CD4-positive, alpha-beta memory T cell (primary cell): ENCODE results near the gene HEATR5A. TPM values are rescaled to one million over a fixed set of nuclear protein-coding genes. Genes with fewer than 3 reads are reported as not detected.
A peak's percentile ranks its signal among the peaks of the same experiment; 100 is the strongest.
"Not testable (repeated sequence)": the region's sequence is repeated elsewhere in the genome, so short reads cannot be mapped to it uniquely, and the experiment has no call there.

Experiments
- CTCF ChIA-PET: fragments of 350-600 bp; sonication (Branson Sonifier 250); formaldehyde crosslinking; loops from one replicate; lab custom pipeline; 2021; ENCODE audit warnings: inconsistent platforms; ENCODE audit not compliant: partially characterized antibody; lab: Charles Lee
- POLR2A ChIA-PET: fragments of 350-600 bp; sonication (Branson Sonifier 250); formaldehyde crosslinking; loops from one replicate; lab custom pipeline; 2021; ENCODE audit not compliant: partially characterized antibody; lab: Charles Lee
- DNase-seq, 5 donors: peaks; one replicate each; pipeline versions ENCODE4 v3.0.0 to v3.0.0-alpha.2; 2020 to 2022; ENCODE audit warnings: mixed read lengths in 1 of 5
- H3K27ac ChIP-seq: one replicate; pipeline ENCODE4 v1.7.0; 2013; ENCODE audit warnings: low read depth, low read length
- H3K27me3 ChIP-seq: 2 replicates; pipeline ENCODE4 v1.7.0; 2013; ENCODE audit warnings: mild to moderate bottlenecking, low read length, moderate library complexity; ENCODE audit not compliant: insufficient read depth
- H3K36me3 ChIP-seq: 2 replicates; pipeline ENCODE4 v1.7.0; 2013; ENCODE audit warnings: mild to moderate bottlenecking, low read length, moderate library complexity; ENCODE audit not compliant: insufficient read depth
- H3K4me1 ChIP-seq: 2 replicates; pipeline ENCODE4 v1.7.0; 2013; ENCODE audit warnings: mild to moderate bottlenecking, low read length, moderate library complexity; ENCODE audit not compliant: insufficient read depth
- H3K4me3 ChIP-seq, 2 donors: one replicate each; pipeline ENCODE4 v1.7.0; 2013; ENCODE audit warnings: low read length in 2 of 2, mild to moderate bottlenecking in 1 of 2
- H3K9me3 ChIP-seq, 2 donors: one replicate each; pipeline ENCODE4 v1.7.0; 2013; ENCODE audit warnings: low read length in 2 of 2, control low read depth in 1 of 2; ENCODE audit not compliant: control insufficient read depth in 1 of 2
- H3K27ac Mint-ChIP-seq, 7 donors: one replicate each; pipeline ENCODE4 v1.8.0; 2020 to 2021; ENCODE audit warnings: mixed read lengths in 7 of 7, mild to moderate bottlenecking in 6 of 7, inconsistent platforms in 3 of 7, moderate library complexity in 3 of 7
- H3K27me3 Mint-ChIP-seq, 2 donors: one replicate each; pipeline ENCODE4 v1.8.0; 2020 to 2021; ENCODE audit warnings: mixed read lengths in 2 of 2
- H3K36me3 Mint-ChIP-seq, 2 donors: one replicate each; pipeline ENCODE4 v1.8.0; 2020 to 2021; ENCODE audit warnings: mixed read lengths in 2 of 2, inconsistent platforms in 1 of 2, mild to moderate bottlenecking in 1 of 2
- H3K4me1 Mint-ChIP-seq, 4 donors: one replicate each; pipeline ENCODE4 v1.8.0; 2020 to 2021; ENCODE audit warnings: mixed read lengths in 4 of 4, mild to moderate bottlenecking in 1 of 4
- H3K4me3 Mint-ChIP-seq, 8 donors: one replicate each; pipeline ENCODE4 v1.8.0; 2020 to 2021; ENCODE audit warnings: mixed read lengths in 8 of 8, mild to moderate bottlenecking in 7 of 8, moderate library complexity in 6 of 8, inconsistent platforms in 3 of 8
- H3K9me3 Mint-ChIP-seq, 8 donors: one replicate each; pipeline ENCODE4 v1.8.0; 2020 to 2021; ENCODE audit warnings: mixed read lengths in 8 of 8, mild to moderate bottlenecking in 5 of 8, inconsistent platforms in 3 of 8, moderate library complexity in 1 of 8
- intact Hi-C: fragments of 100-400 bp; cut with micrococcal nuclease; formaldehyde crosslinking; loops from one replicate; pipeline ENCODE4 v1.15.1; 2023
- polyA plus RNA-seq, 2 donors: library from polyadenylated mRNA; unstranded; fragments of 300-500 nt; fragmentation: Illumina TruSeq; gene quantifications; one replicate each; pipeline ENCODE4 v1.2.3, GENCODE V29; 2021
- total RNA-seq, 2 experiments: library from RNA; stranded (reverse); gene quantifications; one replicate each; pipeline ENCODE4 v1.2.3, GENCODE V29; 2021

The HEATR5A gene
- total and polyA plus RNA-seq, 4 experiments from 2014 or later = 5.4 to 16.4 (median 12.1) TPM

DNA sequence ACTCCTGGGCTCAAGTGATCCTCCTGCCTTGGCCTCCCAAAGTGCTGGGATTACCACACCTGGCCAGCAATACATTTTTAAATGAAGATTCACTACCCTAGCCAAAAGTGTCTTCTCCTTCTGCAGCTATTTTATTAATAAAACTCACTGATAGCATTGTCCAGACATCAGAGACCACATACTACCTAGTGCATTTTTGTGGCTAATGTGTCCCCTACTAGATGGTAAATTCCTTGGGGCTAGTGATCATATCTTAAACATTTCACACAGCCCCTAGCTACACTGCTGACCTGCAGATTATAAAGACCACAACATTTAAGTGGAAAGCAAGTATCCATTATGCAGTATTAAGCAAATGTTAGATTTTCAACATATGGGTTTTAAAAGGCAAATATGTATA, 19.9 kb upstream of the HEATR5A start:
- Histone ChIP-seq H3K27me3 (no peaks in the 10 kb centered on the region), H3K4me1 (no peaks in the 10 kb centered on the region), H3K27ac (no peak overlapping the region), H3K4me3 (no peak overlapping the region), H3K9me3 (no peaks in the 10 kb centered on the region), H3K36me3 (no peaks in the 10 kb centered on the region)
- POLR2A ChIA-PET = no interaction called here
- Mint-ChIP-seq H3K4me1 (no peaks in the 10 kb centered on the region), H3K4me3 (no peak overlapping the region), H3K27me3 (no peaks in the 10 kb centered on the region), H3K27ac (no peak overlapping the region), H3K9me3 (peaks cover 0 to 3% (median 0%) of the 10 kb centered on the region in 8 donors), H3K36me3 (peaks cover 2 to 19% of the 10 kb centered on the region in 2 donors)
- intact Hi-C loops = no loop called here
- DNase-seq = no peak
- CTCF ChIA-PET = no interaction called here

DNA sequence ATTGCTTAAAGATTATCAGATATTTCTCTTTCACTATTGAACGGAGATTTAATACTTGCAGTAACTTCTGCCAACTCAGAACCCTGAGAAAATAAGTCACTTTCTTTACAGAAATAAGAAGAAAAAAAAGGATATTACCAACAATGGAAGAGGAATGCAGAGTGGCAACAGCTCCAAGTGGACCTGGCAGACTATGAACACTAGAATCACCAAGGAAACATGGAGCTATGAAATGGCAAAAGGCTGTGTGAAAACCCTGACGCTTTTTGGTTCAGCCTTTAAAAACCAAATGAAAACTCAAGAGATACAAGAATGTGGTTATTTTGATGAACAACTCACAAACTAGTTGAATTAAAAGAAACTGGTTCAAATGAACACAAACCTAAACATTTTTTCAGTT, 19.2 kb upstream of the HEATR5A start:
- Mint-ChIP-seq H3K9me3 (peaks cover 0 to 3% (median 0%) of the 10 kb centered on the region in 8 donors), H3K36me3 (peaks cover 2 to 19% of the 10 kb centered on the region in 2 donors), H3K4me1 (no peaks in the 10 kb centered on the region), H3K4me3 (no peak overlapping the region), H3K27ac (no peak overlapping the region), H3K27me3 (no peaks in the 10 kb centered on the region)
- no peaks in the 10 kb centered on the region for H3K9me3 ChIP-seq
- H3K4me1 ChIP-seq = no peaks in the 10 kb centered on the region
- no peak for DNase-seq
- H3K27ac ChIP-seq = no peak overlapping the region
- no peaks in the 10 kb centered on the region for H3K27me3 ChIP-seq
- intact Hi-C loops = no loop called here
- H3K36me3 ChIP-seq = no peaks in the 10 kb centered on the region
- POLR2A ChIA-PET = no interaction called here
- H3K4me3 ChIP-seq = no peak overlapping the region
- CTCF ChIA-PET = no interaction called here

DNA sequence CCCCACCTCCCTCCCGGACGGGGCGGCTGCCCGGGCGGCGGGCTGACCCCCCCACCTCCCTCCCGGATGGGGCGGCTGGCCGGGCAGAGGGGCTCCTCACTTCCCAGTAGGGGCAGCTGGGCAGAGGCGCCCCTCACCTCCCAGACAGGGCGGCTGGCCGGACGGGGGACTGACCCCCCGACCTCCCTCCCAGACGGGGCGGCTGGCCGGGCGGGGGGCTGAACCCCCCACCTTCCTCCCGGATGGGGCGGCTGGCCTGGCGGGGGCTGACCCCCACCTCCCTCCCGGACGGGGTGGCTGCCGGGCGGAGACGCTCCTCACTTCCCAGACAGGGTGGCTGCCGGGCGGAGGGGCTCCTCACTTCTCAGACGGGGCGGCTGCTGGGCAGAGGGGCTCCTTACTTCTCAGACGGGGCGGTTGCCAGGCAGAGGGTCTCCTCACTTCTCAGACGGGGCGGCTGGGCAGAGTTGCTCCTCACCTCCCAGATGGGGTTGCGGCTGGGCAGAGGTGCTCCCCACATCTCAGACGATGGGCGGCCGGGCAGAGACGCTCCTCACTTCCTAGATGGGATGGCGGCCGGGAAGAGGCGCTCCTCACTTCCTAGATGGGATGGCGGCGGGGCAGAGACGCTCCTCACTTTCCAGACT, 16.8 kb upstream of the HEATR5A start:
- H3K27me3 ChIP-seq, DNase-seq, H3K27me3 Mint-ChIP-seq, H3K27ac Mint-ChIP-seq, H3K4me1 Mint-ChIP-seq, H3K9me3 ChIP-seq, H3K4me1 ChIP-seq, H3K4me3 Mint-ChIP-seq, POLR2A ChIA-PET, intact Hi-C loops, H3K27ac ChIP-seq, H3K36me3 ChIP-seq, CTCF ChIA-PET, H3K9me3 Mint-ChIP-seq, H3K4me3 ChIP-seq: not testable (repeated sequence)
- peaks cover 0 to 17% of the 10 kb centered on the region in 2 donors for H3K36me3 Mint-ChIP-seq

DNA sequence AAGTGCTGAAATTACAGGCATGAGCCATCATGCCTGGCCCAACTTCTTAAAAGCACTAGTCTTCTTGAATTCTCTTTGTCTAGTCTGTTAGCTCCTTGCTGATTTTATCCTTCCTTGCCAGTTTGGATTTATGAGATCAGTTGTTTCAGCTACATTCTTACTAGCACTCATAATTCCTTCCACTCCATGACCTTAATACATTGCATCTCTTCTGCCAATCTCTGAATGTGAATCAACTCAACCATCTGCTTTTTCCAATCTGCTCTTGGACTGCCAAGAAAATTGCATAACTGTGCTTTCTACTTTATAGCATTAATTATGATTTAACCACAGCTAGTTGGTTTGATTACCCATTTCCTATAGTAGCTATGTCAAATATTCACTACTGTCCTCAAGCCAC, 14.9 kb upstream of the HEATR5A start:
- Mint-ChIP-seq H3K27me3 (no peaks in the 10 kb centered on the region), H3K36me3 (peaks cover 0 to 25% of the 10 kb centered on the region in 2 donors), H3K4me1 (no peaks in the 10 kb centered on the region), H3K9me3 (peaks cover 0 to 5% (median 0%) of the 10 kb centered on the region in 8 donors), H3K4me3 (no peak overlapping the region), H3K27ac (peak overlapping the region in 1 of 7 donors; percentile 1)
- intact Hi-C loops = no loop called here
- Histone ChIP-seq H3K36me3 (no peaks in the 10 kb centered on the region), H3K27ac (no peak overlapping the region), H3K4me1 (no peaks in the 10 kb centered on the region), H3K4me3 (no peak overlapping the region), H3K27me3 (no peaks in the 10 kb centered on the region), H3K9me3 (no peaks in the 10 kb centered on the region)
- ChIA-PET POLR2A (interaction anchor here (1.6 kb wide), 1 partner anchor 22 kb away, joined by 5 read pairs; the partner anchor contains the start of gene DTD2), CTCF (interaction anchor here (1.6 kb wide), 2 partner anchors 14 to 17 kb away, joined by 4 to 5 read pairs; no protein-coding TSS in a partner anchor)
- DNase-seq = no peak

DNA sequence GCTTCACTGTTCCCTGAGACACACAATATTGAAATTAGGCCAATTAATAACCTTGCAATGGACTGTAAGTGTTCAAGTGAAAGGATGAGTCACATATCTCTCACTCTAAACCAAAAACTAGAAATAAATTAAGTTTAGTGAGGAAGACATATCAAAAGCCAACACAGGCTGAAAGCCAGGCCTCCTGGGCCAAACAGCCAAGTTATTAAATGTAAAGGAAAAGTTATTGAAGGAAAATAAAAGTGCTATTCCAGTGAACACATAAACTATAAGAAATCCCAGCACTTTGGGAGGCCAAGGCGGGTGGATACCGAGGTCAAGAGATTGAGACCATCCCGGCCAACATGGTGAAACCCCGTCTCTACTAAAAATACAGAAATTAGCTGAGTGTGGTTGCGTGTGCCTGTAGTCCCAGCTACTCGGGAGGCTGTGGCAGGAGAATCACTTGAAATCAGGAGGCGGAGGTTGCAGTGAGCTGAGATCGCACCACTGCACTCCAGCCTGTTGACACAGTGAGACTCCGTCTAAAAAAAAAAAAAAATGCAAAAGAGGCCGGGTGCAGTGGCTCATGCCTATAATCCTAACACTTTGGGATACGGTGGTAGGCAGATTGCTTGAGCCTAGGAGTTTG, 10.4 kb upstream of the HEATR5A start:
- no peaks in the 10 kb centered on the region for H3K27me3 Mint-ChIP-seq
- ChIA-PET POLR2A (interaction anchor here (1.1 kb wide), 1 partner anchor 10 kb away, joined by 3 read pairs; the partner anchor contains the start of gene HEATR5A), CTCF (interaction anchor here (1.9 kb wide), 1 partner anchor 10 kb away, joined by 5 read pairs; the partner anchor contains the start of gene HEATR5A)
- no peaks in the 10 kb centered on the region for H3K36me3 ChIP-seq
- no peaks in the 10 kb centered on the region for H3K9me3 ChIP-seq
- no peak overlapping the region for H3K27ac Mint-ChIP-seq
- H3K27ac ChIP-seq = no peak overlapping the region
- no peak overlapping the region for H3K4me3 ChIP-seq
- peaks cover 0 to 5% (median 0%) of the 10 kb centered on the region in 8 donors for H3K9me3 Mint-ChIP-seq
- peaks cover 0 to 11% of the 10 kb centered on the region in 2 donors for H3K36me3 Mint-ChIP-seq
- intact Hi-C loops = no loop called here
- no peak for DNase-seq
- no peaks in the 10 kb centered on the region for H3K27me3 ChIP-seq
- no peaks in the 10 kb centered on the region for H3K4me1 ChIP-seq
- H3K4me1 Mint-ChIP-seq = no peaks in the 10 kb centered on the region
- no peak overlapping the region for H3K4me3 Mint-ChIP-seq

DNA sequence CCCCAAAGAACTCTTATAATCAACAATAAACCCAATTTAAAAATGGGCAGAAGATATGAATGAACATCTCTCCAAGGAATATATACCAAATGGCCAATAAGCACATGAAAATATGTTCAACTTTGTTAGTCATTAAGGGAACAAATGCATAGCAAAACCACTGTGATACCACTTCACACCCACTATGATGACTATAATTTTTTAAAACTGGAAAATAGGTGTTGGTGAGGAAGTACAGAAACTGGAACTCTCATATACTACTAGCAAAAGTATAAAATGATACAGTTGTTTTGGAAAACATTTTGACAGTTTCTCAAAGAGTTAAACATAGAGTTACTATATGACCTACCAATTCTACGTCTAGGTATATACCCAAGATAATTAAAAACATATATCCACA, 9.4 kb upstream of the HEATR5A start:
- Histone ChIP-seq H3K4me3 (no peak overlapping the region), H3K4me1 (no peaks in the 10 kb centered on the region), H3K9me3 (no peaks in the 10 kb centered on the region), H3K27me3 (no peaks in the 10 kb centered on the region), H3K27ac (no peak overlapping the region), H3K36me3 (no peaks in the 10 kb centered on the region)
- intact Hi-C loops = no loop called here
- ChIA-PET CTCF (interaction anchor here (1.1 kb wide), 1 partner anchor 22 kb away, joined by 6 read pairs; no protein-coding TSS in a partner anchor), POLR2A (no interaction called here)
- Mint-ChIP-seq H3K27ac (no peak overlapping the region), H3K4me3 (no peak overlapping the region), H3K36me3 (peaks cover 0 to 11% of the 10 kb centered on the region in 2 donors), H3K27me3 (no peaks in the 10 kb centered on the region), H3K4me1 (no peaks in the 10 kb centered on the region), H3K9me3 (peaks cover 0 to 5% (median 0%) of the 10 kb centered on the region in 8 donors)
- no peak for DNase-seq

DNA sequence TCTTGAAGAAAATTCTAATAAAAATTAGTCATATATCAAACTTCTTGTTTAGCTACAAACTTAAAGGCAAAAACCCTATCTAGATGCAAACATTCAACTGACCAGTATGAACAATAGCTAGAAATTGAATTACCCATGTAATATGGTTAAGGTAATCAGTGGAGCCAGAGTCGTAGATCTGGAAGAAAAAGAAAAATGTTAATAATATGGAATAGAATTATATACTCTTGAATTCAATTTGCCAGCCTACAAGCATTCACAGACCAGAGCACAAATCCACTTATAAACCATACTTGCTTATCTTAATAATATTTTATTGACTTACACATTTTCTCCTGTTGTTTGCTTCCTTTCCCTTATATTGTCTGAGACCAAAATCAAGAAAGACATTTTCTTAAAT, 7.7 kb upstream of the HEATR5A start:
- Histone ChIP-seq H3K27ac (no peak overlapping the region), H3K4me1 (no peaks in the 10 kb centered on the region), H3K27me3 (no peaks in the 10 kb centered on the region), H3K9me3 (no peaks in the 10 kb centered on the region), H3K4me3 (no peak overlapping the region), H3K36me3 (no peaks in the 10 kb centered on the region)
- intact Hi-C loops = no loop called here
- no peak for DNase-seq
- ChIA-PET CTCF (interaction anchor here (0.7 kb wide), 1 partner anchor 75 kb away, joined by 4 read pairs; no protein-coding TSS in a partner anchor), POLR2A (no interaction called here)
- H3K27ac Mint-ChIP-seq = no peak overlapping the region
- peaks cover 0 to 5% (median 0%) of the 10 kb centered on the region in 8 donors for H3K9me3 Mint-ChIP-seq
- H3K4me3 Mint-ChIP-seq = no peak overlapping the region
- peaks cover 0 to 11% of the 10 kb centered on the region in 2 donors for H3K36me3 Mint-ChIP-seq
- H3K4me1 Mint-ChIP-seq = peaks cover 0 to 1% (median 0%) of the 10 kb centered on the region in 4 donors
- H3K27me3 Mint-ChIP-seq = no peaks in the 10 kb centered on the region
